Keratinocyte (primary cell): ENCODE measurements around the gene NXPH3.

Source experiments
- EZH2 ChIP-seq: IDR thresholded peaks from one replicate; pipeline ENCODE4 v1.6.1; 2012; ENCODE audit warnings: inconsistent platforms, mild to moderate bottlenecking, low read length, moderate library complexity
- TF ChIP-seq, protein P1 (sequence below), 3 experiments: IDR thresholded peaks in 1 of 3; conservative IDR thresholded peaks in 1 of 3; optimal IDR thresholded peaks in 1 of 3; 2 replicates in 2 of 3; 3 replicates in 1 of 3; pipeline versions ENCODE3 to v1.5.1; 2011; ENCODE audit warnings: low read length in 3 of 3, mild to moderate bottlenecking in 3 of 3, moderate library complexity in 2 of 3, control low read depth in 1 of 3, inconsistent platforms in 1 of 3; ENCODE audit not compliant: insufficient read depth in 2 of 3; ENCODE audit errors: extremely low read depth in 1 of 3

DNA sequence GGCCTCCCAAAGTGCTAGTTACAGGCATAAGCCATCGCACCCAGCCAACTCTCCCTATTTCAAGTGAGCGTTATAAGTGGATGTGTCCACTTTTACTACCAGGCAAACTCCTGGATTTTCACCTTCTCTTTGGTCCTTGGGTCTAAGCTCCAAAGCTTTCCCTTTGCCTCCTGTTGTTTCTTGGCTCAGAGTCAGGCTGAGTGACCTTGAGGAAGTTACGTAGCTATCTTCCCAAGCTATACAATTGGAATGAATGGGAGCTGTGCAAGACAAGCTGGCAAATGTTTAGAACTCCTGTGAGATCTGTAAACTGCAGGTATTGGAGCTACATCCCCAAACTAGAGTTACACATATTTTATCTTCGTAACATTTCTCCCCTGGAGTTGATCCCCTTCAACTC is 20.3 kb downstream of the NXPH3 start:
- TF ChIP-seq, protein P1, sequence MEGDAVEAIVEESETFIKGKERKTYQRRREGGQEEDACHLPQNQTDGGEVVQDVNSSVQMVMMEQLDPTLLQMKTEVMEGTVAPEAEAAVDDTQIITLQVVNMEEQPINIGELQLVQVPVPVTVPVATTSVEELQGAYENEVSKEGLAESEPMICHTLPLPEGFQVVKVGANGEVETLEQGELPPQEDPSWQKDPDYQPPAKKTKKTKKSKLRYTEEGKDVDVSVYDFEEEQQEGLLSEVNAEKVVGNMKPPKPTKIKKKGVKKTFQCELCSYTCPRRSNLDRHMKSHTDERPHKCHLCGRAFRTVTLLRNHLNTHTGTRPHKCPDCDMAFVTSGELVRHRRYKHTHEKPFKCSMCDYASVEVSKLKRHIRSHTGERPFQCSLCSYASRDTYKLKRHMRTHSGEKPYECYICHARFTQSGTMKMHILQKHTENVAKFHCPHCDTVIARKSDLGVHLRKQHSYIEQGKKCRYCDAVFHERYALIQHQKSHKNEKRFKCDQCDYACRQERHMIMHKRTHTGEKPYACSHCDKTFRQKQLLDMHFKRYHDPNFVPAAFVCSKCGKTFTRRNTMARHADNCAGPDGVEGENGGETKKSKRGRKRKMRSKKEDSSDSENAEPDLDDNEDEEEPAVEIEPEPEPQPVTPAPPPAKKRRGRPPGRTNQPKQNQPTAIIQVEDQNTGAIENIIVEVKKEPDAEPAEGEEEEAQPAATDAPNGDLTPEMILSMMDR (optimal IDR thresholded peaks at IDR 0.05 in 1 of 3, IDR thresholded peaks at IDR 0.05 in 1 of 3, conservative IDR thresholded peaks at IDR 0.05 in 1 of 3; ENCODE audit: extremely low read depth in 1 of 3, insufficient read depth in 2 of 3, low read length in 3 of 3): no peak
- no peak for TF ChIP-seq EZH2
